Measurements from ENCODE around the gene BCL2A1. TPM values are rescaled to one million over a fixed set of nuclear protein-coding genes. Genes with fewer than 3 reads are reported as not detected.
"Not testable (repeated sequence)": the region's sequence is repeated elsewhere in the genome, so short reads cannot be mapped to it uniquely, and the experiment has no call there.

BCL2A1 gene
- total RNA-seq, 1 donor from 2014 or later, result not detected

- TF ChIP-seq CTCF (IDR thresholded peaks at IDR 0.05; ENCODE audit: insufficient read depth, low read length, poor library complexity, severe bottlenecking), result no peak
- no peaks in the 10 kb centered on the region for H3K36me3 ChIP-seq (ENCODE audit: control insufficient read depth, insufficient read depth, low read length)
- no peak for DNase-seq (ENCODE audit: low read depth)
- H3K27me3 ChIP-seq (ENCODE audit: control insufficient read depth, insufficient read depth, low read length), result no peaks in the 10 kb centered on the region
- no peak overlapping the region for H3K4me3 ChIP-seq (ENCODE audit: low read depth, low read length)
Measured at GRCh38 chr15:79942741-79943481, 28.1 kb downstream of the BCL2A1 start.

- no peaks in the 10 kb centered on the region for H3K27me3 ChIP-seq (ENCODE audit: control insufficient read depth, insufficient read depth, low read length)
- H3K4me3 ChIP-seq (ENCODE audit: low read depth, low read length), result no peak overlapping the region
- no peaks in the 10 kb centered on the region for H3K36me3 ChIP-seq (ENCODE audit: control insufficient read depth, insufficient read depth, low read length)
- TF ChIP-seq CTCF (IDR thresholded peaks at IDR 0.05; ENCODE audit: insufficient read depth, low read length, poor library complexity, severe bottlenecking), result no peak
- no peak for DNase-seq (ENCODE audit: low read depth)
Measured at GRCh38 chr15:79939399-79939798, 31.6 kb downstream of the BCL2A1 start.

DNA sequence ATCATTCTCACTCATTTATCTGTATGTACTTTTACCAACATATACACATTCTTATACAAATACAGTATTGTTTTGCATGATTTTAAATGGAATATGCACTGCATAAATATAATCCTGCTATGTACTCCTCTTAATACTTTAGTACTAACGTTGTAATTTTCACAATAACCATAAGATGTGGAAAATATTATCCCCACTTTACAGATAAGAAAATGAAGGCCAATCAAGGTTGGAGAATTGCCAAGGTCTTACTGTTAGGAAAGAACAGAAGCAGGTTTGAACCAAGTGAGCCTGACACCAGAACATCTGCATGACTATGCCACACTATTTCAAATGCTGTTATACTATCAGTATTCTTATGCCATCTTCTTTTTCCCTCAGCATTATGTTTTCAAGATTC, 32.9 kb downstream of the BCL2A1 start:
- no peaks in the 10 kb centered on the region for H3K27me3 ChIP-seq (ENCODE audit: control insufficient read depth, insufficient read depth, low read length)
- TF ChIP-seq CTCF (IDR thresholded peaks at IDR 0.05; ENCODE audit: insufficient read depth, low read length, poor library complexity, severe bottlenecking), result no peak
- H3K36me3 ChIP-seq (ENCODE audit: control insufficient read depth, insufficient read depth, low read length), result no peaks in the 10 kb centered on the region
- no peak overlapping the region for H3K4me3 ChIP-seq (ENCODE audit: low read depth, low read length)
- no peak for DNase-seq (ENCODE audit: low read depth)

GRCh38 chr15:79935556-79936201, 35.3 kb downstream of the BCL2A1 start:
- not testable (repeated sequence) for DNase-seq (ENCODE audit: low read depth); H3K36me3 ChIP-seq (ENCODE audit: control insufficient read depth, insufficient read depth, low read length); H3K27me3 ChIP-seq (ENCODE audit: control insufficient read depth, insufficient read depth, low read length); H3K4me3 ChIP-seq (ENCODE audit: low read depth, low read length)

DNA sequence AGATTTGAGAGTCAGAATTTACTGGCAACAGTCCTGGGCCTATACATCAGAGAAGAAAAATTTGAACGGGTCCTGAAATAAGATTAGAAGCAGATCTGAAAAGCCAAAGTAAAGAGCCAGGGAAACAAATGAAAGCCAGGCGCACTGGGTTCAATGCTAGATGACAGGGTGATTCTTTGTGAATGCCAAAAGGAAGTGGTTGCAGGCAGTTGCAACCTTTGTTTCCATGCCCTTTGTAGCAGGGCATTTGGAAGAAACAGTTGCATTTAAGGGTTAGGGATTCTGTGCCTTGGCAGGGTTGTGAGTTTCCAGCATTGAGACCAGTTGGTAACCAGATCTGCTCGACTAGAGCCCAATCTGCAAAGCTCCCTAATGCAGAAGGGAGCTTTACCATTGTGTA, 37.8 kb downstream of the BCL2A1 start:
- Histone ChIP-seq H3K4me3 (ENCODE audit: low read depth, low read length) (no peak overlapping the region), H3K36me3 (ENCODE audit: control insufficient read depth, insufficient read depth, low read length) (no peaks in the 10 kb centered on the region), H3K27me3 (ENCODE audit: control insufficient read depth, insufficient read depth, low read length) (no peaks in the 10 kb centered on the region)
- no peak for DNase-seq (ENCODE audit: low read depth)
- no peak for TF ChIP-seq CTCF (IDR thresholded peaks at IDR 0.05; ENCODE audit: insufficient read depth, low read length, poor library complexity, severe bottlenecking)

GRCh38 chr15:79932447-79932846, 38.5 kb downstream of the BCL2A1 start:
- H3K36me3 ChIP-seq (ENCODE audit: control insufficient read depth, insufficient read depth, low read length), result no peaks in the 10 kb centered on the region
- H3K4me3 ChIP-seq (ENCODE audit: low read depth, low read length), result no peak overlapping the region
- no peaks in the 10 kb centered on the region for H3K27me3 ChIP-seq (ENCODE audit: control insufficient read depth, insufficient read depth, low read length)
- no peak for TF ChIP-seq CTCF (IDR thresholded peaks at IDR 0.05; ENCODE audit: insufficient read depth, low read length, poor library complexity, severe bottlenecking)
- no peak for DNase-seq (ENCODE audit: low read depth)
